ENCODE measurements around the gene SUMO3.
A peak's percentile ranks its signal among the peaks of the same experiment; 100 is the strongest.

Gene SUMO3

DNA sequence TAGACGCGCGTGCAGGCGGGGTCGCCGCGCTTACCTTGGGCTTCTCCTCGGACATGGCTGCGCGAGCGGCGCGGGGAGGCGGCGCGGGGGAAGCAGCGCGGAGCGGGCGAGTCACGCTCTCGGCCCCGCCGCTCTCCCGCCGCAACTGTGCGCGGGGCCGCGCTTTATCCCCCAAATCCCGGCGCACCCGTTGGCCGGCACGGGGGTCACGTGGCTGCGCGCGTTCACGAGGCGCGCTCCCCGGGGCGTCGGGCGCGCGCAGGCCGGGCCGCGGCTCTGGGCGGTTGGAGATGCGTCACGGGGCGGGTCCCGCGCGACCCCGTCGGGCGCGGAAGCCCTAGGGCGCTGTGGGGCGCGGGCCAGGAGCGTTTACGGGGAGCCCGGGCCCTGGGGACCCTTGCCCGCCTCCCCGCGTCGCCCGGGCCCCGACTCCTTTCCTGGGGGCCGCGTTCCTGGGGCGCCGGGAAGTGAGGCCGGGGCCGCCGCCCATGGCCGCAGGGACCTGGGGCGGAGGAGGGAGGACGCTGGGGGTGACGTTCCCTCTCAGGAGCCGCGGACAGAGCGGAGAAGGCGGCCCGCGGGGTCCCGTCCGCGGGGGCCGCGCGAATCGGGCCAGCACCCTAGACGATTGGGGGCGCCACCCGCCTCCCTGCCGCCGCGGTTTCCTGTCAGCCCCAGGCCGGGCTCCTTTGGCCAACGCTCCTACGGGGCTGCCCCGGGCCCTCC lies at the start of gene SUMO3:
Gene SUMO3 (minus strand): TSS at position 149 of the 726 bp plus-strand sequence. CDS start 94 bp downstream, at position 55.
- peak; percentile 17 for DNase-seq

GRCh38 chr21:44867464-44867863 lies 49.6 kb upstream of the SUMO3 start:
- DNase-seq, result no peak

- DNase-seq, result no peak
These were observed 48.9 kb upstream of the SUMO3 start for GRCh38 chr21:44866780-44867179.

DNA sequence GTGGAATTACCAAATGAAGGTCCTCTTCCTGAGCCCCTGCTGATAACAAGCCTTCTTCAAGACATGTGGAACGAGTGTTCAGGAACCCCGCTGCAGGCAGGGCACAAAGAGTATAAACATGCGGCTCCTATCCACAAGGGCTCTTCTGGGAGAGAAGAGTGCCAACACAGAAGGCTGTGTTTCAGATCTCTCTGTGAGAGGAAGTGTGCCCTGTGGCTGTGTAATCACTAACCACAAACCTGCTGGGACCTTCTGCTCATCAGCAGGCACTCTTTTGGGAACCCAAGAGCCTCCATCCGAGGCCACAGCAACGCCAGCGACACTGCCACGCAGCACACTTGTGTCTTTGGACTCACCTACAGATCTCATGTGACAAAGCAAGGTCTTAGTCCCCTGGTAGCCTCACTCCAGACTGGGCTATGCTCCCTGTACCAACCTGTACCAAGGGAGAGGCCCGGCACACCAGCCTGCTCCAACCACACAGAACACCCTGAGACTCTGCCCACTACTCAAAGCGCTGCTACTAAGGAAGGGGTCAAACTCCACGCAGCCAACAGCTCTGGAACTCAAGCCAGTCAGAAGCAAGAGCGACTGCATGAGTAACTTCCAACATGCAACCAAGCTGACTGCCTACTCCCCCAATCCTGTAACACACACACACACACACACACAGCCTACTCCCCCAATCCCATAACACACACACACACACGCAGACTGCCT lies 47.9 kb upstream of the SUMO3 start:
- DNase-seq, result no peak

DNA sequence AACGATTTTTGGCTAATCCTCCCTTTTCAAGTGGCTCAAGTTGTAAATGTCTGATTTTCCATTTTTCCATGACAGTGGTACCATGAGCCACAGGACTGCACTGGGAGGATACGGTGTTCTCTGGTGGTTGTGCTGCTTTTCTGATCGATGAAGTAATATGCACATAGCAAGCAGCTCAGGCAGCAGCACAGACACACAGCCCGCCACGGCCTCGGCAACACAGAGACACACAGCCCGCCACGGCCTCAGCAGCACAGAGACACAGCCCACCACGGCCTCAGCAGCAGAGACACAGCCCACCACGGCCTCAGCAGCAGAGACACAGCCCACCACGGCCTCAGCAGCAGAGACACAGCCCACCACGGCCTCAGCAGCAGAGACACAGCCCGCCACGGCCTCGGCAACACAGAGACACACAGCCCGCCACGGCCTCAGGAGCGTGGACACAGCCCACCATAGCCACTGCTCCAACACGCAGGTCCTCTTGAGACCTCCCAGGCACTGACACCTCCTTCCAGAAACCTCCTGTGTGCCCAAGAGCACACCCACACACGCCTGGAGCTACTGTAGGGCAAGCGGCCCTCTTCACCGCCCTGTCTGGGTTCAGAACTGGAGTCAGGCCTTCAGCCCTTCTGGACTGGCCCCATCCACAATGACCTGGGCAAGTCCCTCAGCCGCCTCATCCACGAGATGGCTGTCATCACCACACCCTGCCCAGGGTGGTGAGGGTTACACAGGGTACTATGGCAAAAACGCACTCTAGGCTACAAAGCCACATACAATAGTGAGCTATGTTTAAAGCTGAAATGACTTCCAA lies 45.2 kb upstream of the SUMO3 start:
- no peak for DNase-seq

- no peak for DNase-seq
These were observed 40.9 kb upstream of the SUMO3 start for GRCh38 chr21:44858791-44859190.

- DNase-seq, result no peak
These were observed 40.4 kb upstream of the SUMO3 start for GRCh38 chr21:44858291-44858690.

GRCh38 chr21:44857127-44857892 lies 39.4 kb upstream of the SUMO3 start:
- DNase-seq, result no peak

DNA sequence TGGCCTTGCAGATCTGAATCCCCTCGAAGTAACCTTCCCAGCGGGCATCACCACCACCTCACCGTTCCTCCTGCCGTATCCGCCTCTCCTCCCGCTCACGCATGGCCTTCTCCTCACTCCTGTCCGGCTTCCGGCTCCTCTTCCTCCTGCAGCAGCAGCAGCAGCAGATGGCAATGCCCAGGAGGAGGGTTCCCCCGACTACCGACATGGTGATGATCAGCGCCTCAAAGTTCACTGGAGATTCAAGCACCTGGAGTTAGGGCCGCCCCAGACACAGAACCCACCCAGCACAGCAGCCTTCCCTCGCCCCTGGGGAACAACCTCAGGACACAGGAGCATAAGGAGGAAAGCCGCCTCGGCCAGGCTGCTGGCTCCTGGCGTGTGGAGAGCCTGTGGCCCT lies 38.3 kb upstream of the SUMO3 start:
- no peak for DNase-seq

DNA sequence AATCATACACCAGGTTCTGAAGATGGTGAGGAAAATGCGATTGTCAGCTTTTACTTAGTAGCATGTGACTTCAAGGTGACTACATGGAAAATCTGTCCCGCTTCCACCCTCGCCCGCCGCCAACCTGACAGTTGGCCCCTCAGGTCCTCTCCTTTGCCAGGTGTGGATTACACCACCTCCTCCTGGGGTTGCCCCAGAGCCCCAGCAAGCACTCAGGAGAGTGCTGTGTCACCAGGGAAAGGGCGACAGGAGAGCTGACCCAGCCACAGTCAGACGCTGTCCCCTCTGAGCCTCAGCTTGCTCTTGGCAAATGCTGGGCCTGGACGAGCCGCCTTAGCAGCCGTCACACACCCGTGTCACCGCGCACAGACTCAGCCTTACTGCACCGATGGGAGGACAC lies 37.7 kb upstream of the SUMO3 start:
- DNase-seq, result no peak

DNA sequence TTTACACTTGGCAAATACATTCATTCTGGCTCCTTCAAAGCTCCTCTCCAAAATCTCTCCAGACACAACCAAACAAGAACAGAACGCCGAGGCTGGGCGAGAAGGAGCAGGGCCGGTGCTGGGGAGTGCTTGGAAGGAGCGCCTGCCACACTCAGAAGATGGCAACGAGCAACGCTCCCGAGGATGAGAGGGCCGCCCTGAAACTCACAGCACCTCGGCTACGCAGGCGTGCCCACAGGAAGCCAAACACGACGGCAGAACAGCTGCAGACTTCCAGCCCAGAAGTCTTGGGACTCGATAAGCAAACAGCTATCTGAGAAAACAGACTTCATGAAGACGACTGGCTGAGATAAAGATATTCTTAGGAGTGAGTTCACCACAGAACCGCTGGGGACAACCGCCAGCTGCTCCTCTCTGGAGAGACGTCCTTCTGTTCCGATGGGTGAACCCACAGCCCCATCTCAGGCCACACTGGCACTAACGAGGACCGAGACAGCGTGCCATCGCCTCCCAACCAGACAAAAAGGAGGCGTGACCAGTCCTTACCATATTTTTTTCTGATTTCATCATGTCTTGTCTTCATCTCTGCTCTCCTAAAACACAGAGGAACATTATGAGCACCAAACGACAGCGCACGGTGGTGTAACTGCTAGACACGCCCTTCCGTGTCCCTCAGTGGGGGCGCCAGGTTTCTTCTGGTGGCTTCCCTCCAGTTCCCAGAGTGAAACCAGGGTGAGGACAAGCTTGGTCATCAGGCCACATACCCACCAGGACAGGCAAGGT lies 37.0 kb upstream of the SUMO3 start:
- DNase-seq, result no peak

- no peak for DNase-seq
These were observed 36.5 kb upstream of the SUMO3 start for GRCh38 chr21:44854391-44854663.

DNA sequence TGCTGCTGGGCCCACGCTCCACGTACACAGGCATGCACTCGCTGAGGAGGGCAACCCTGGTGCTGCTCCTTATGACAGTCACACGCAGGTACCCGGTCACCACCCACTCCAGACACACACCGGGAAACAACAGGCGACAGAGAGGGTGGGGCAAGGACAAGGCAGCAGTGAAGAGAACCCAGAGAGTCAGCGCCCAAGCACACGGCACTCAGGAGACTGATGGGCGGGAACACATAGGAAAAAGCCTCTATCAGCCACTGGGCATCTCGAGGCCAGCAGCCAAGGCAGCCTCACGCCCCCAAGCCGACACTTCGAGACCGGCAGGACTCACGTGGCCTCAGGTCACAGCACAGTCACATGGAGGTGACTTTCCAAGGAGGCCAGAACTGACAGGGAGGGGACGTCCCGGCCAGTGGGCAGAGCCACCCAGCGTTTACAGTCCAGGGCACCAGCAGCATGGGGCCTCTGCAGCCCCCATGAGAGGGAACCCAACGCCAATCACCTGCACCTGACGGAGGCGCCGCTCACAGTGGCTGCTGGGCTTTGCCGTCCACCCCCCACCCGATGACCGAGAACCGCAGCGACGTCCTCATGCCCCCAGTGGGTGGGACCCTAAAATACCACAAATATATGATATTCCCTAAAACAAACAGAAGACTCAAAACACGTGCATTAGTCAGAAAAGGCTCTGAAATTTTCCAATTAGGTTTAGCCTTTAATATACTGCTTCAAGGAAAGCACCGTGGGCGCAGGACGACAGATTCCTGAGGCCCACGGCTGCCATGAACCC lies 35.9 kb upstream of the SUMO3 start:
- no peak for DNase-seq

DNA sequence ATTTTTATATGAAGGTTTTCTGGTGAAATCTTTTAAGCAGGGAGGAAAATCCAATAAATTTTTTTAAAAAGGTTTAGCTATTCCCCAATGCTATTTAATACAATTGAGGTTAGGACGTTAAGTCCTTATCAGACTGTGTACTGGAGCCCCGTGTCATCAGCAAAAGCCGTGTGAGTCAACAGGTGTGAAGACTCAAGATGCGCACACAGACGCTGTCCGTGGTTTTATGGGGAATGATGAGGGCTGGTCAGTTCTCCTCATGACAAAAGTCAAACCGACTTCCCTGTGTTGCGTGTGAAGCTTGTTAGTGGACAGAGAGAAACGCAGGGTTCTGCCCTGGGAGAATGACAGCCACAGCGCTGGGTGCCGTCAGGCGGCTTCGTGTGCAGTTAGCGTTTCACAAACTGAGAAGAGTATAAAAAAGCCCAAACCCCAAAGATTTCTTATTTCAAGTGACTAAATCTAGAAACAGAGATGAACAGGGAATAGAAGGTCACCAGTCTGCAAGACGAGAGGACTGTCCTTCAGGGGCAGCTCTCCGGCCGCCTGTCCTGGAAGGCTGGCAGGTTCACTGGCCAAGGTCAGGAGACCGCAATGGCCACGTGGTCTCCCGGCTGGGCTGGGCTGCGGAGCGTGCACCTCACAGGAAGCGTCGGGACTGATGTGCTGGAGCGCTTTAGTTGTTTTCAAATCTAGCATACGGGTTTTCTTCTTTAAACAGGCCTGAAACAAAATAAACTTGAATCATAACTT lies 33.2 kb upstream of the SUMO3 start:
- DNase-seq, result no peak

- no peak for DNase-seq
These were observed 32.4 kb upstream of the SUMO3 start for GRCh38 chr21:44850208-44850800.

GRCh38 chr21:44849616-44850130 lies 31.8 kb upstream of the SUMO3 start:
- no peak for DNase-seq

- DNase-seq, result no peak
These were observed 31.1 kb upstream of the SUMO3 start for GRCh38 chr21:44848821-44849521.

GRCh38 chr21:44847261-44848056 lies 29.6 kb upstream of the SUMO3 start:
- DNase-seq, result no peak

Measured in DMS79 (cell line).